GM18873 (cell line): ENCODE measurements around the gene TBL1X.
"Not testable (repeated sequence)": the region's sequence is repeated elsewhere in the genome, so short reads cannot be mapped to it uniquely, and the experiment has no call there.

Experiments
- ATAC-seq: cut with Tn5 transposase; IDR thresholded peaks from one replicate; pipeline ENCODE4 v1.9.1; 2021; ENCODE audit warnings: mild to moderate bottlenecking, moderate library complexity, moderate number of reproducible peaks; ENCODE audit not compliant: unreplicated experiment, low FRiP score

Gene TBL1X

DNA sequence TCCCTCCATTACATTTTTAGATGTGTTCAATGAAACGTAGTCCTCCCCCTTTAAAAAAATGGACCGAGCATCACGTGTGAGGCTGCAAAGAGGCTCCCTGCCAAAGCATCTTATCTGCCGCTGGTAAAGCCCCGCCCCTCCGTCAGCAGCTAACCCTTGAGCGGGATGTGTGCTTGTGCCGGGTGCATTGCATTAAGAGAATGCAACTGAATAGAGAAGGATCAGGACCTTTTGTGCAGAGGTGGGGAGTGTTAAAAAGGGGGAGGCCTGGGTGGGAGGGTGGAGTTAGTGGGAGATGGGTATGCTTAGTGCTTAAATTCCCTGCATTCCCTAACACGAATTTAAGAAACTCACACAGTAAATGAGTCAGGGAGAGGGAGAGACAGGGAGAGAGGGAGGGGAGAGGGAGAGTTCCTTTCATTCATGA is 66.0 kb downstream of the TBL1X start:
- peak; percentile 67 for ATAC-seq

GRCh38 chrX:9532349-9532748 is 67.5 kb downstream of the TBL1X start:
- ATAC-seq, result no peak

DNA sequence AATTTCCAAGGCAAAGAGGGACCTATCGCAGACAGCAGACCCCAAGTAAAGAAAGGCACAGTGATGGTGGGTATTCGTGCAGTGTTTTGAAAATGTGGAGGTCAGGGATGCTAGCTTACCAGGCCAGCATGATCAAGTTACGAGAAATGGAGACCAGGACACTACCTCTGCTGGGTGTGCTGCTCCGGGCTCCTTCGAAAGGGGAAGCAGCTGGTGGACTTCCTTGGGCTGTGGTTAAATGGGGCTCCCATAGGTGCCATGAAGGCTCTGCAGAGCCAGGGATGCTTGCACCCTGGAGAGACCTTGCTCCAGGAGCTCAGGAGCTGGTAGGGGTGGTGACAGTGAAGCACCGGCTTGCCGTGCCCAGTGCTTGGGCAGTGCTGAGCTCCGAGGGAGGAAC is 68.8 kb downstream of the TBL1X start:
- ATAC-seq, result no peak

DNA sequence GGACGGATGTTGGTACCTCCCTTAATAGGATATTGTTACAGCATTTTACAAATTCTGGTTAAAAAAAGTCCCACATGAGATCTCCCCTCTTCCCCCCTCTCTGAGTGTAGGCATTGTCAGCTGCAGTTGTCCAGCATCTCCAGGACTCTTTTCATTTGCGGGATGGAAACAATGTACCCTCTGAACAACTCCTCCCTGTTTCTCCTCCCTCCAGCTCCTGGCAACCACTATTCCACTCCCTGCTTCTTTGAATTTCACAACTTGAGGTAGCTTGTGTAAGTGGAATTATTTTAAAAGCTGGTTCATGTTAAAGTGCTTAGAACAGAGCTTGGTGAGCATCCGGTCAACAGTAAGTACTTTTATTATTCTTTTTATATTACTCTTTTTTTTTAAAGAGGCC is 69.8 kb downstream of the TBL1X start:
- ATAC-seq, result no peak

DNA sequence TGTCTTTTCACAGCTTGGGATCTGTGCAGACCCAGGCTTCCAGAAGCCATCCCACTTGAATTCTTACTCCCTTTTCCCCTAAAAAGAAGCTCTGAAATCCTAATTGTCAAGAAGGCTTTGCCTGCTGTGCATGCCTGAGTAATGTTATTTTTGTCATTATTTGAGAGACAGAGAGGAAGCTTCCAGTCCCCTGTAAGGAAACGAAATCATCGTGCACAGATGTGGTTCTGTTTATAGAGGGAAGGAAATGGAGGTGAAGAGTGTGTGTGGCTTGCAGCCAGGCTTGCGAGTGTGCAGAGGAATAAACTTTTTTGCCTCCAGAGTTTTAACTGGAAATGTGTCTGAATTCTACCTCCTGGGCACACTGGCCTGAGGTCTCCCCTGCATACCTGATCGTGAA is 70.2 kb downstream of the TBL1X start:
- no peak for ATAC-seq

DNA sequence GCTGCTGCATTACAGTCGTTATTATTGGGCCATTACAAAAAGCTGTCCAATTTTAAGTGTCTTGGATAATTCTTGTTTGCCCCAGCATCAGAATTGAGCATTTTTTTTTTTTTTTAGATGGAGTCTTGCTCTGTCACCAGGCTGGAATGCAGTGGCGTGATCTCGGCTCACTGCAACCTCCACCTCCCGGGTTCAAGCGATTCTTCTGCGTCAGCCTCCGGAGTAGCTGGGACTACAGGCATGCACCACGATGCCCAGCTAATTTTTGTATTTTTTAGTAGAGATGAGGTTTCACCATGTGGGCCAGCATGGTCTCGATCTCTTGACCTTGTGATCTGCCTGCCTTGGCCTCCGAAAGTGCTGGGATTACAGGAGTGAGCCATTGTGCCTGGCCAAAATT is 71.3 kb downstream of the TBL1X start:
- ATAC-seq, result not testable (repeated sequence)

- ATAC-seq, result no peak
Observed at GRCh38 chrX:9537781-9538180, 72.9 kb downstream of the TBL1X start.

GRCh38 chrX:9538544-9539045 is 73.7 kb downstream of the TBL1X start:
- ATAC-seq, result no peak

- ATAC-seq, result no peak
Observed at GRCh38 chrX:9539605-9540387, 74.9 kb downstream of the TBL1X start.

- ATAC-seq, result no peak
Observed at GRCh38 chrX:9542106-9542760, 77.4 kb downstream of the TBL1X start.

DNA sequence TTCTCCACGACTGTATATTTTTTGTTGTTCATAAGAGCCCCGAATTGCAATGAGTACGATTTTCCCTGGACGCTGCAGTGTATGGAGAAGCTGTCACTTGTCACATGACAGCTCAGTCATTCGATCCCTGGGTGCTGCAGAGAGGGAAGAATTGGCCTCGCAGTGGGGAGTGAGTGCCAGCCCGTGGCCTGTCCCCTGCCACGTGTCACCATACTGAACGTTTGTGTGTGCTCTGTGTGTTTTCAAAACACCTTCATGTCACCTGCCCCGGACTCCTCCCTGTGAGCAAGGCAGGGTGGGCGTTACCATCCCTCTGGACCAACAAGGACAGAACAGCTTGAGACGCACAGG is 77.9 kb downstream of the TBL1X start:
- no peak for ATAC-seq

GRCh38 chrX:9555354-9555753 is 90.5 kb downstream of the TBL1X start:
- no peak for ATAC-seq

- ATAC-seq, result no peak
Observed at GRCh38 chrX:9557091-9557490, 92.2 kb downstream of the TBL1X start.

- no peak for ATAC-seq
Observed at GRCh38 chrX:9557521-9557920, 92.7 kb downstream of the TBL1X start.

GRCh38 chrX:9558615-9559014 is 93.8 kb downstream of the TBL1X start:
- no peak for ATAC-seq

GRCh38 chrX:9560219-9560618 is 95.4 kb downstream of the TBL1X start:
- ATAC-seq, result no peak

DNA sequence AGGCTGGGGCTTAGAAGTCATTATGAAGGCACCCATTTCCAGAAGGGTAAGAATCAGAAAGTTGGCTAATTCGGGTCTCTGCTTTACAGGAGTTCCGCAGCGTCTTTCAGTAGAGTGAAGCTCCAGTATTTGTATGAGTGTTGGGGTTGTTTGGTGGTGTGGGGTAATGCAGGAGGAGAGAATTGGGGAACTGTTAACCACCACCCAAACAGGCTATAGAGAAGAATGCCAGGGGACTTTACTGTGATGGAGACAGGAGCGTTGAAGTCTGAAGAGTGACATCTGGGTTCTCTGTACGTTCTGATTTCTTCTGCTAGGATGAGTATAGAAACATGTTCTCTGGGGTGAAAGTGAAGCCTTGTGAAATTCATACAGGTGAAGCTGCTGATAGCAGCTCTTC is 96.3 kb downstream of the TBL1X start:
- ATAC-seq, result no peak

GRCh38 chrX:9562851-9563250 is 98.0 kb downstream of the TBL1X start:
- ATAC-seq, result no peak

DNA sequence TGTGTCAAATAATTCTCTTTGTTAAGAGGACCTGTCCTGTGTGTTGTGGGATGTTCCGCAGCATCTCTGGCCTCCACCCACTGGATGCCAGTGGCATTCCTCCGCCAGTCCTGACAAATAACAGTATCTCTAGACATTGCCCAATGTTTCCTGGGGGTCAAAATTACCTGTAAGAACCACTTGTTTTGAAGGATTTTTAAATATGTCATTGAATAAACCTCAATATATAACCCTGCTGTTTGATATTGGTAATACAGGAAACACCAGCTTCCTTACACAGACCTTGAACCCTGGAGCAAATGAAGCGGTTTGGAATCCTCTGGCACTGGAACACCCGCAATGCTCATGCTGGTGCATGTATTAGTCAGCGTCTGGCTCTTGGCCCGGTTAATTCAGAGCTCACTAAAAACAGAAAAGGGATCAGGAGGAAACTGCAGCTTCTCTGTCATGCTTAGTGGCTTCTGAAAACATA is 101.3 kb downstream of the TBL1X start:
- ATAC-seq, result no peak

DNA sequence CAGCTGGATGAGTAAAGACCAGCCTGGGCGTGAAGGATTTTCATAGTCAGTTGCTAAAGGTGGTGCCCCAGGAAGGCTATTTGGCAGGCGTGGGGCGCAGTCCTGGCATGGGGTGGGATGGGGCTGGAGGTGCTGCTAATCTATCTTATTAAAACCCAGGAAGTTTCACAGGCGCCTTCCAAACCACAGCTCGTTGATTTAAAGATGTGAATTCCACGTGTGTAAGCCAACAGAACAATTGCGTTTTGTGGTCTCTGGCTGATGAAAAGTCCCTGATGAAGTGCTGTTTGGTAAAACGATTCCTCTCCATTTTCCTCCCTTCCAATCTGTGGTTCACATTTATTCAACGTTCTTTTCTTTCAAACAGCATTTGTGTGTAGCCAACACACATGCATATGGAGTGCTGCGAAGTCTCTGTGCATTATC is 105.0 kb downstream of the TBL1X start:
- no peak for ATAC-seq

DNA sequence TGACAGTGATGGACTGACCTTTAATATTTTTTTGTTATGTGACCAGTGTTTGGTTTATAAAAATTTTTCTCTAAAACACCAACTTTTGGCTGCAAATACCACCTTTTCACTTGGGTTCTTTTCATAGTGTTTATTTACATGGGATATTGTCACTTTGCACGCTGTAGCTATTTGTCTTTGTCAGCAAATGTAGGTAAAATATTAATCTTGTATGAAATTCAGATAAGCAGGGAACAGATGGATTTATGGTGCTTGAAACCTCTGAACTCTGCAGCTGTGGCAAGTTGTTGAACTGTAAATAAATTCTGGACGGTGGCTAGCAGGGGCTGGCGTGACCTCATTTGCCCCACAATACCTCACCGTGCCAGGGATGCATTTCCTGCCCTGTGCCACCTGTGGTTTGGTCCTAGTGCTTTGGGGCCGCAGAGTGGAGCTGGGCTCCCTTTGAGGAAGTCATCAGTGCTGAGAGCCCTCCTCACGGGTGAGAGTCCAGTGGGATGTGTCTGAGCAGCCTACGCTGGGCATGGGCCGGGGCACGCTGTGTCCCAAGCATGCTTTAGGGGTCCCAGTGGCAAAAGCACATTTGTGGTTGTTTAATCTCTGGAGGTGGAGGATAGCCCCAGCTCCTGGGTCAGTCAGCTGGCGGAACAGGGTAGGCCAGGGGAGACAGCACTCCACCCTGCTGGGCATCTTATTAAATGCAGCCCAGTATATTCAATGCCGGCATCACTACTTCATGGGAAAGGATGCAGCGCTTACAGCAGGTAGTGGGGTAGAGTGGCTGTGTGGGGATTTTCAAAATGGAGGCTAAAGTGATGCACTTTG is 108.6 kb downstream of the TBL1X start:
- no peak for ATAC-seq
